IMR-90 (cell line): ENCODE results near the gene FTO. TPM values are rescaled to one million over a fixed set of nuclear protein-coding genes. Genes with fewer than 3 reads are reported as not detected.

Experiments used
- ATAC-seq: fragments of 200-7000 bp; cut with Tn5 transposase; 2 replicates; pipeline ENCODE4 v1.9.1; 2020; ENCODE audit warnings: low read depth, mild to moderate bottlenecking, moderate library complexity
- BruUV-seq: library from RNA; stranded (reverse); fragments of 400-500 nt; replicated peaks from 2 replicates; lab custom pipeline; 2021; lab: Mats Ljungman, UMichigan
- CTCF ChIA-PET: fragments of 300-600 bp; formaldehyde crosslinking; extraction: SDS; loops from one replicate; lab custom pipeline; 2021; ENCODE audit warnings: antibody characterized with exemption; lab: Yijun Ruan, JAX
- POLR2A ChIA-PET: fragments of 300-600 bp; sonication (Branson Sonifier 250); formaldehyde crosslinking; loops from one replicate; lab custom pipeline; 2022; ENCODE audit warnings: antibody characterized with exemption; ENCODE audit not compliant: unreplicated experiment; lab: Charles Lee
- DNase-seq: peaks from one replicate; pipeline ENCODE4 v3.0.0; 2013
- H2AFZ ChIP-seq: replicated peaks from 2 replicates; pipeline ENCODE3; 2013; ENCODE audit warnings: low read length, mild to moderate bottlenecking; ENCODE audit not compliant: poor library complexity
- H2AK5ac ChIP-seq: 2 replicates; pipeline ENCODE4 v1.6.1; 2013; ENCODE audit warnings: low read depth, low read length, inconsistent platforms
- H2AK9ac ChIP-seq: replicated peaks from 2 replicates; pipeline ENCODE3; 2013; ENCODE audit warnings: mild to moderate bottlenecking, low read depth, low read length, moderate library complexity; ENCODE audit not compliant: poor library complexity
- H2BK120ac ChIP-seq: 2 replicates; pipeline ENCODE4 v1.6.1; 2013; ENCODE audit warnings: low read depth, low read length, inconsistent platforms
- H2BK15ac ChIP-seq: 3 replicates; pipeline ENCODE4 v1.6.1; 2013; ENCODE audit warnings: low read depth, low read length, inconsistent platforms
- H2BK20ac ChIP-seq: 2 replicates; pipeline ENCODE4 v1.6.1; 2013; ENCODE audit warnings: low read depth, mild to moderate bottlenecking, inconsistent platforms, low read length, moderate library complexity
- H2BK5ac ChIP-seq: 2 replicates; pipeline ENCODE4 v1.6.1; 2013; ENCODE audit warnings: mild to moderate bottlenecking, low read depth, low read length, inconsistent platforms; ENCODE audit not compliant: poor library complexity, severe bottlenecking
- H3K14ac ChIP-seq: replicated peaks from 2 replicates; pipeline ENCODE4 v1.6.1; 2013; ENCODE audit warnings: low read depth, low read length, inconsistent platforms
- H3K18ac ChIP-seq: 2 replicates; pipeline ENCODE4 v1.6.1; 2013; ENCODE audit warnings: low read depth, low read length, control low read depth
- H3K23ac ChIP-seq: 2 replicates; pipeline ENCODE4 v1.6.1; 2013; ENCODE audit warnings: low read depth, low read length, inconsistent platforms
- H3K27ac ChIP-seq: 2 replicates; pipeline ENCODE4 v1.5.1; 2013; ENCODE audit warnings: mild to moderate bottlenecking, control low read depth, low read length; ENCODE audit not compliant: insufficient read depth
- H3K27me3 ChIP-seq: 2 replicates; pipeline ENCODE4 v1.6.1; 2013; ENCODE audit warnings: low read length; ENCODE audit not compliant: control insufficient read depth, insufficient read depth
- H3K36me3 ChIP-seq: 2 replicates; pipeline ENCODE4 v1.6.1; 2013; ENCODE audit warnings: low read length, mixed read lengths; ENCODE audit not compliant: control insufficient read depth, insufficient read depth
- H3K4ac ChIP-seq: 2 replicates; pipeline ENCODE4 v1.6.1; 2013; ENCODE audit warnings: low read depth, low read length, inconsistent platforms
- H3K4me1 ChIP-seq: 2 replicates; pipeline ENCODE4 v1.6.1; 2013; ENCODE audit warnings: low read length, mixed read lengths; ENCODE audit not compliant: control insufficient read depth, insufficient read depth
- H3K4me2 ChIP-seq: 2 replicates; pipeline ENCODE4 v1.6.1; 2013; ENCODE audit warnings: low read depth, mild to moderate bottlenecking, control low read depth, low read length, moderate library complexity
- H3K4me3 ChIP-seq: 2 replicates; pipeline ENCODE4 v1.5.1; 2013; ENCODE audit warnings: low read depth, mild to moderate bottlenecking, control low read depth, low read length, moderate library complexity; ENCODE audit not compliant: insufficient read depth
- H3K56ac ChIP-seq: 2 replicates; pipeline ENCODE4 v1.6.1; 2013; ENCODE audit warnings: low read length, inconsistent platforms; ENCODE audit not compliant: insufficient read depth; ENCODE audit errors: extremely low read depth
- H3K79me1 ChIP-seq, 2 experiments: 2 replicates each; pipeline ENCODE4 v1.6.1; 2013; ENCODE audit warnings: low read length in 2 of 2, inconsistent platforms in 1 of 2, low read depth in 1 of 2
- H3K9ac ChIP-seq: 2 replicates; pipeline ENCODE4 v1.6.1; 2013; ENCODE audit warnings: low read depth, low read length, control low read depth
- H3K9me1 ChIP-seq: 2 replicates; pipeline ENCODE4 v1.6.1; 2013; ENCODE audit warnings: low read length, inconsistent platforms; ENCODE audit not compliant: insufficient read depth
- H3K9me3 ChIP-seq: 2 replicates; pipeline ENCODE4 v1.6.1; 2013; ENCODE audit warnings: low read length; ENCODE audit not compliant: control insufficient read depth, insufficient read depth
- H4K20me1 ChIP-seq: 2 replicates; pipeline ENCODE4 v1.6.1; 2013; ENCODE audit warnings: low read length, inconsistent platforms; ENCODE audit not compliant: insufficient read depth
- H4K5ac ChIP-seq: 2 replicates; pipeline ENCODE4 v1.6.1; 2013; ENCODE audit warnings: mild to moderate bottlenecking, low read depth, low read length, control low read depth
- H4K8ac ChIP-seq, 2 experiments: 2 replicates each; pipeline ENCODE4 v1.6.1; 2013; ENCODE audit warnings: low read depth in 2 of 2, low read length in 2 of 2, control low read depth in 1 of 2, inconsistent platforms in 1 of 2
- H4K91ac ChIP-seq: 2 replicates; pipeline ENCODE4 v1.6.1; 2013; ENCODE audit warnings: low read depth, low read length, inconsistent platforms; ENCODE audit not compliant: insufficient read depth
- BHLHE40 ChIP-seq: fragments of 150-350 bp; IDR thresholded peaks from 2 replicates; pipeline ENCODE4 v1.6.1; 2016; ENCODE audit warnings: mild to moderate bottlenecking, low read depth, low read length
- CEBPB ChIP-seq: IDR thresholded peaks from 2 replicates; pipeline ENCODE4 v1.6.1; 2012; ENCODE audit warnings: low read depth, low read length, improper control_type of control experiment
- CHD1 ChIP-seq: IDR thresholded peaks from 2 replicates; pipeline ENCODE4 v1.6.1; 2012; ENCODE audit warnings: low read depth, low read length, improper control_type of control experiment
- CTCF ChIP-seq: conservative IDR thresholded peaks from 2 replicates; pipeline ENCODE4 v1.5.1; 2012; ENCODE audit warnings: mild to moderate bottlenecking, low read depth, low read length, improper control_type of control experiment
- ELK1 ChIP-seq: fragments of 150-350 bp; IDR thresholded peaks from 2 replicates; pipeline ENCODE4 v1.6.1; 2016; ENCODE audit warnings: low read depth, mild to moderate bottlenecking, low read length, moderate library complexity, borderline replicate concordance
- FOS ChIP-seq: fragments of 150-350 bp; IDR thresholded peaks from 2 replicates; pipeline ENCODE4 v1.6.1; 2016; ENCODE audit warnings: low read depth, low read length
- MAZ ChIP-seq: IDR thresholded peaks from 2 replicates; pipeline ENCODE4 v1.6.1; 2012; ENCODE audit warnings: low read depth, mild to moderate bottlenecking, low read length, improper control_type of control experiment, moderate library complexity, borderline replicate concordance
- MXI1 ChIP-seq: IDR thresholded peaks from 2 replicates; pipeline ENCODE4 v1.6.1; 2012; ENCODE audit warnings: low read depth, mild to moderate bottlenecking, low read length, moderate library complexity, borderline replicate concordance
- NFE2L2 ChIP-seq: fragments of 150-350 bp; IDR thresholded peaks from 2 replicates; pipeline ENCODE4 v1.6.1; 2016; ENCODE audit warnings: low read depth, mild to moderate bottlenecking, low read length
- POLR2A ChIP-seq: IDR thresholded peaks from 2 replicates; pipeline ENCODE4 v1.6.1; 2012; ENCODE audit warnings: mild to moderate bottlenecking, low read depth, low read length
- RCOR1 ChIP-seq: IDR thresholded peaks from 2 replicates; pipeline ENCODE4 v1.6.1; 2012; ENCODE audit warnings: mild to moderate bottlenecking, low read length, improper control_type of control experiment; ENCODE audit not compliant: insufficient replicate concordance
- RFX5 ChIP-seq: IDR thresholded peaks from 2 replicates; pipeline ENCODE4 v1.8.0; 2012; ENCODE audit warnings: low read depth, mild to moderate bottlenecking, low read length, moderate library complexity
- SMC3 ChIP-seq: fragments of 150-350 bp; IDR thresholded peaks from 2 replicates; pipeline ENCODE4 v1.6.1; 2016; ENCODE audit warnings: low read depth, mild to moderate bottlenecking, antibody characterized with exemption, low read length, moderate library complexity
- USF2 ChIP-seq: fragments of 150-350 bp; IDR thresholded peaks from 2 replicates; pipeline ENCODE4 v1.6.1; 2017; ENCODE audit warnings: mild to moderate bottlenecking, antibody characterized with exemption, low read length, low read depth
- dilution Hi-C: fragments of 300-500 bp; cut with HindIII; formaldehyde crosslinking; loops from one replicate; pipeline ENCODE4 v1.14.3; 2018; ENCODE audit warnings: low sequenced_read_pairs; ENCODE audit not compliant: unreplicated experiment
- in situ Hi-C: fragments of 300-500 bp; cut with MboI; formaldehyde crosslinking; loops from 3 replicates; pipeline ENCODE4 v1.14.3; 2019; ENCODE audit warnings: low sequenced_read_pairs, inconsistent platforms, mixed read lengths
- intact Hi-C: fragments of 100-400 bp; cut with micrococcal nuclease; formaldehyde crosslinking; loops from 2 replicates; pipeline ENCODE4 v1.10.0; 2022
- polyA plus RNA-seq, 3 experiments: library from polyadenylated mRNA; depleted of rRNA; stranded (reverse); fragments of >200 nt; gene quantifications; 2 replicates each; pipeline ENCODE4 v1.2.3, GENCODE V29; 2012; ENCODE audit warnings: low replicate concordance in 1 of 3
- total RNA-seq: library from RNA; depleted of rRNA; stranded (reverse); fragments of >200 nt; gene quantifications from 2 replicates; pipeline ENCODE4 v1.2.3, GENCODE V29; 2012

FTO gene
- total and polyA plus RNA-seq, 2 of the 4 experiments (the other 2 are of a cell fraction), result 70.3 to 132 TPM

DNA sequence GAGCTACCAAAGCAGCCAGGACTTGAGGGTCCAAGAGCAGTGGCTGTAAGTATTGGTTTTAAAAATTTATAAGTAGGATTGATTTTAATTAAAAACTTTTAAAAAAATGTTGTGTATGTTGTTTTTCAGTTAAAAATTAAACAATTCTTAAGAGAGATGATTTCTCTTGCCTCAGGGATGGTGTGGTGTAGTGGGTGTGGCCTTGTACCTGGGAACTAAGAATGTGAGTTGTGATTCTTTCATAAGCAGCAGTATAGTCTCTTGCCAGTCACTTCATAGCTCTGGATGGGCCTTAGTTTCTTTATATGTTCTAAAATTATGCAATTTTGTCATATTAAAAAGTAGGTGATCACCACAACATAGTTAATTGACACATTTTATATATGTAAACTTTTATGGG, 99.5 kb downstream of the FTO start:
- H3K9me1 ChIP-seq, result 0 out of 2 replicates have a peak, but pooled peaks cover 2% of the 10 kb centered on the region
- TF ChIP-seq SMC3 (no peak), CHD1 (no peak), MAZ (no peak), CTCF (no peak), NFE2L2 (no peak), RCOR1 (no peak), USF2 (no peak), RFX5 (no peak), MXI1 (no peak), BHLHE40 (no peak), ELK1 (no peak), FOS (no peak), POLR2A (no peak), CEBPB (no peak)
- no peaks in the 10 kb centered on the region for H3K27me3 ChIP-seq
- no peaks in the 10 kb centered on the region for H3K9me3 ChIP-seq
- intact Hi-C loops (no loop called here), dilution Hi-C loops (no loop called here), in situ Hi-C loops (no loop called here)
- H3K79me1 ChIP-seq, result peaks cover 12 to 30% of the 10 kb centered on the region in 2 experiments
- no peak overlapping the region for H3K4me3 ChIP-seq
- ChIA-PET CTCF (no interaction called here), POLR2A (no interaction called here)
- no peaks in the 10 kb centered on the region for H3K4me1 ChIP-seq
- H2BK15ac ChIP-seq, result no peak overlapping the region
- BruUV-seq, result no TSS peak
- H2AK5ac ChIP-seq, result no peak overlapping the region
- no peak overlapping the region for H2AK9ac ChIP-seq
- no peak overlapping the region for H4K91ac ChIP-seq
- no peak overlapping the region for H3K14ac ChIP-seq
- H3K18ac ChIP-seq, result no peak overlapping the region
- no peaks in the 10 kb centered on the region for H4K20me1 ChIP-seq
- no peak overlapping the region for H3K27ac ChIP-seq
- no peak overlapping the region for H4K8ac ChIP-seq
- H3K9ac ChIP-seq, result no peak overlapping the region
- ATAC-seq, result no peak
- no peak overlapping the region for H2BK120ac ChIP-seq
- H2BK20ac ChIP-seq, result no peak overlapping the region
- no peak overlapping the region for H3K4ac ChIP-seq
- no peaks in the 10 kb centered on the region for H3K36me3 ChIP-seq
- no peak overlapping the region for H4K5ac ChIP-seq
- no peak overlapping the region for H3K56ac ChIP-seq
- no peak overlapping the region for H2AFZ ChIP-seq
- no peak for DNase-seq
- H3K23ac ChIP-seq, result no peak overlapping the region
- no peak overlapping the region for H2BK5ac ChIP-seq
- H3K4me2 ChIP-seq, result no peak overlapping the region
